ENCODE measurements around the gene PARD3B.

DNA sequence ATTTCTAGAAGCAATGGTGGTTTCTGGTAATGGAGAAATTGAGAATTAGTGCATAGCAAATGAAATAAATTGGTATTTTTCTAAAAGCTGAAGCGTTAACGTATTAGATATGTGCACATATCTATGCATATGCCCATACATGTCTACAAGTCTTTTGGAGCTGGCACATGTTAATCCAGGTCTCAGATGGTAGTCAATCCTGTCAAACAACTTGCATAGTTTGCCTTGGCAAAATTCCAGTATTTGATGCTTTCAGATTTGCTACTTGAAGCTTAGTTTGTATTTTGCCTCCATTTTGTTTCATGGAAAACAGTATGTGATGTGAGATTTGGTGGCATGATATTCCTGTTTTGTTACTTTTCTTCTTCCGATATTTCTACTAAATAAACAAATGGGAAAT lies 304.6 kb downstream of the PARD3B start:
- TF ChIP-seq POLR2AphosphoS5 (IDR thresholded peaks at IDR 0.05; ENCODE audit: low read depth, low read length) (no peak), TAF1 (IDR thresholded peaks at IDR 0.05; ENCODE audit: borderline replicate concordance, low read depth, low read length) (no peak)

Measured in GM12892 (cell line).